Measurements from ENCODE around the gene ELOVL7. TPM values are rescaled to one million over a fixed set of nuclear protein-coding genes. Genes with fewer than 3 reads are reported as not detected.

Gene ELOVL7
- polyA plus RNA-seq, 1 of the 3 experiments (the other 2 are of a cell fraction), result 0.07 TPM

- Histone ChIP-seq H3K9ac (no peak overlapping the region), H3K4me2 (no peak overlapping the region), H3K27ac (ENCODE audit: low read depth in 2 of 2, low read length in 1 of 2) (no peak overlapping the region), H2AFZ (ENCODE audit: low read depth) (no peak overlapping the region), H3K36me3 (replicated peaks in 1 of 2; ENCODE audit: control insufficient read depth in 1 of 2, insufficient read depth in 2 of 2, low read length in 1 of 2) (no peaks in the 10 kb centered on the region), H3F3A (replicated peaks; ENCODE audit: insufficient read depth) (no peaks in the 10 kb centered on the region), H3K9me2 (no peaks in the 10 kb centered on the region), H3K4me1 (ENCODE audit: control insufficient read depth in 1 of 2, insufficient read depth in 2 of 2, low read depth in 1 of 2, low read length in 1 of 2) (no peaks in the 10 kb centered on the region), H4K20me1 (ENCODE audit: insufficient read depth) (no peaks in the 10 kb centered on the region), H3K9me3 (no peaks in the 10 kb centered on the region), H3K79me2 (ENCODE audit: insufficient read depth) (no peaks in the 10 kb centered on the region), H3K27me3 (ENCODE audit: insufficient read depth) (no peaks in the 10 kb centered on the region; the same call in 1 of the 2 replicates), H3K4me3 (ENCODE audit: low read depth in 2 of 2, low read length in 1 of 2) (no peak overlapping the region)
- POLR2A ChIA-PET, result no interaction called here
- TF ChIP-seq EZH2phosphoT487 (IDR thresholded peaks at IDR 0.05; ENCODE audit: borderline replicate concordance, low read depth) (no peak), ELF1 (IDR thresholded peaks at IDR 0.05) (no peak)
- CTCF ChIA-PET, result no interaction called here
- DNase-seq, result no peak
- 32% methylated on average over 2 of the region's 2 CpGs for WGBS (ENCODE audit: low lambda C conversion rate)
These were observed 40.4 kb downstream of the ELOVL7 start for GRCh38 chr5:60803712-60804111.

DNA sequence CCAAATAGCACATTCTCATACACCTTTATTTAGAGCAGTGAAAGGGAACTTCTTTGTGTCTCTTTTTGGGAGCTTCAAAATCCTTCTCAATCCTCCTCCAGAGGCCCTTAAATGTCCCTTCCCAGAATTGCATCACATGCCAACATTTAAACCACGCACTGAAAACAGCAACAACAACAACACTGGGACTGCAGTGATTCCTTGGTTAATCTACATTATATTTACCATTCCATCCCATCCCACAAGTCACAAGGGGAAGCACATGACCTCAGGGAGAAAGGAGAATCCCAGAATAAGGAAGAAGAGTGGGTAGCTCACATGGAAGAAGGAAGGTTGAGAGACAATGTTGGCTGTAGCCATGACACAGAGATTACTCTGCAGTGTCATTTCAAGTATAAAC is 41.1 kb downstream of the ELOVL7 start:
- no peaks in the 10 kb centered on the region for H3K4me1 ChIP-seq (ENCODE audit: control insufficient read depth in 1 of 2, insufficient read depth in 2 of 2, low read depth in 1 of 2, low read length in 1 of 2)
- ChIA-PET CTCF (no interaction called here), POLR2A (no interaction called here)
- no peaks in the 10 kb centered on the region for H4K20me1 ChIP-seq (ENCODE audit: insufficient read depth)
- no peak overlapping the region for H2AFZ ChIP-seq (ENCODE audit: low read depth)
- 50% methylated on average over 1 of the region's 1 CpG for WGBS (ENCODE audit: low lambda C conversion rate)
- TF ChIP-seq CHD2 (IDR thresholded peaks at IDR 0.05; ENCODE audit: low read length, partially characterized antibody), result no peak
- no peak for TF ChIP-seq FOXJ3 (CRISPR knock-in tag; IDR thresholded peaks at IDR 0.05)
- no peak for TF ChIP-seq TAF1 (IDR thresholded peaks at IDR 0.05; ENCODE audit: borderline replicate concordance, low read depth, low read length)
- TF ChIP-seq TEAD4 (IDR thresholded peaks at IDR 0.05; ENCODE audit: borderline replicate concordance, insufficient read depth), result no peak
- TF ChIP-seq, protein P1, sequence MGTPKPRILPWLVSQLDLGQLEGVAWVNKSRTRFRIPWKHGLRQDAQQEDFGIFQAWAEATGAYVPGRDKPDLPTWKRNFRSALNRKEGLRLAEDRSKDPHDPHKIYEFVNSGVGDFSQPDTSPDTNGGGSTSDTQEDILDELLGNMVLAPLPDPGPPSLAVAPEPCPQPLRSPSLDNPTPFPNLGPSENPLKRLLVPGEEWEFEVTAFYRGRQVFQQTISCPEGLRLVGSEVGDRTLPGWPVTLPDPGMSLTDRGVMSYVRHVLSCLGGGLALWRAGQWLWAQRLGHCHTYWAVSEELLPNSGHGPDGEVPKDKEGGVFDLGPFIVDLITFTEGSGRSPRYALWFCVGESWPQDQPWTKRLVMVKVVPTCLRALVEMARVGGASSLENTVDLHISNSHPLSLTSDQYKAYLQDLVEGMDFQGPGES (IDR thresholded peaks at IDR 0.05; ENCODE audit: low read depth, low read length), result no peak
- H3K27ac ChIP-seq (ENCODE audit: low read depth in 2 of 2, low read length in 1 of 2), result no peak overlapping the region
- no peak overlapping the region for H3K9ac ChIP-seq
- no peaks in the 10 kb centered on the region for H3F3A ChIP-seq (replicated peaks; ENCODE audit: insufficient read depth)
- no peaks in the 10 kb centered on the region; the same call in 1 of the 2 replicates for H3K27me3 ChIP-seq (ENCODE audit: insufficient read depth)
- no peaks in the 10 kb centered on the region for H3K9me2 ChIP-seq
- H3K79me2 ChIP-seq (ENCODE audit: insufficient read depth), result no peaks in the 10 kb centered on the region
- no peaks in the 10 kb centered on the region for H3K9me3 ChIP-seq
- H3K36me3 ChIP-seq (replicated peaks in 1 of 2; ENCODE audit: control insufficient read depth in 1 of 2, insufficient read depth in 2 of 2, low read length in 1 of 2), result no peaks in the 10 kb centered on the region
- DNase-seq, result no peak
- H3K4me2 ChIP-seq, result no peak overlapping the region
- no peak overlapping the region for H3K4me3 ChIP-seq (ENCODE audit: low read depth in 2 of 2, low read length in 1 of 2)

GRCh38 chr5:60802226-60802625 is 41.8 kb downstream of the ELOVL7 start:
- H3K27ac ChIP-seq (ENCODE audit: low read depth in 2 of 2, low read length in 1 of 2), result no peak overlapping the region
- H3K4me3 ChIP-seq (ENCODE audit: low read depth in 2 of 2, low read length in 1 of 2), result no peak overlapping the region
- no peaks in the 10 kb centered on the region for H3K9me2 ChIP-seq
- H3K36me3 ChIP-seq (replicated peaks in 1 of 2; ENCODE audit: control insufficient read depth in 1 of 2, insufficient read depth in 2 of 2, low read length in 1 of 2), result no peaks in the 10 kb centered on the region
- H4K20me1 ChIP-seq (ENCODE audit: insufficient read depth), result no peaks in the 10 kb centered on the region
- no peak overlapping the region for H3K4me2 ChIP-seq
- POLR2A ChIA-PET, result no interaction called here
- no peaks in the 10 kb centered on the region; the same call in 1 of the 2 replicates for H3K27me3 ChIP-seq (ENCODE audit: insufficient read depth)
- H2AFZ ChIP-seq (ENCODE audit: low read depth), result no peak overlapping the region
- CTCF ChIA-PET, result no interaction called here
- H3K4me1 ChIP-seq (ENCODE audit: control insufficient read depth in 1 of 2, insufficient read depth in 2 of 2, low read depth in 1 of 2, low read length in 1 of 2), result no peaks in the 10 kb centered on the region
- H3F3A ChIP-seq (replicated peaks; ENCODE audit: insufficient read depth), result no peaks in the 10 kb centered on the region
- TF ChIP-seq TEAD4 (IDR thresholded peaks at IDR 0.05; ENCODE audit: borderline replicate concordance, insufficient read depth), result no peak
- TF ChIP-seq RFX5 (IDR thresholded peaks at IDR 0.05; ENCODE audit: low read length), result no peak
- TF ChIP-seq GABPA (IDR thresholded peaks at IDR 0.05; ENCODE audit: low read depth), result no peak
- no peak for TF ChIP-seq YY1 (IDR thresholded peaks at IDR 0.05; ENCODE audit: low read depth)
- no peak for TF ChIP-seq RAD21 (IDR thresholded peaks at IDR 0.05; ENCODE audit: low read length)
- no peak for DNase-seq
- WGBS (ENCODE audit: low lambda C conversion rate), result 62% methylated on average over 2 of the region's 2 CpGs
- H3K79me2 ChIP-seq (ENCODE audit: insufficient read depth), result no peaks in the 10 kb centered on the region
- no peaks in the 10 kb centered on the region for H3K9me3 ChIP-seq
- H3K9ac ChIP-seq, result no peak overlapping the region
